ENCODE data around the gene CRLF3.
"Not testable (repeated sequence)": the region's sequence is repeated elsewhere in the genome, so short reads cannot be mapped to it uniquely, and the experiment has no call there.

CRLF3 gene

DNA sequence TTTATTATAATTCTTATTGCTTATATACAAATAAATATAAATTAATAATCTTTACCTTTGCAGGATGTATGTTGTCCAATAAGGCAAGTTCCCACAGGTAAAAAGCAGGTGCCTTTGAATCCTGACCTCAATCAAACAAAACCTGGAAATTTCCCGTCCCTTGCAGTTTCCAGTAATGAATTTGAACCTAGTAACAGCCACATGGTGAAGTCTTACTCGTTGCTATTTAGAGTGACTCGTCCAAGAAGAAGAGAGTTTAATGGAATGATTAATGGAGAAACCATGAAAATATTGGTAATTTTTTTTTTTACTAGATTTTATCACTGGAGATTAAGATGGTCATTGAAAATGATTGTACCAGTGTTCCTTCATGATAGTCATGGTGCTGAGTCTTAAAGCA lies 55.7 kb downstream of the CRLF3 start:
- not testable (repeated sequence) for H3K9me3 ChIP-seq (ENCODE audit: control insufficient read depth, insufficient read depth, low read length); H3K9ac ChIP-seq (ENCODE audit: low read depth, low read length); H3K4me3 ChIP-seq (ENCODE audit: low read depth, low read length); H3K27me3 ChIP-seq (ENCODE audit: control insufficient read depth, insufficient read depth, low read length); H3K4me1 ChIP-seq (ENCODE audit: control insufficient read depth, insufficient read depth, low read length)
- peaks cover 14% of the 10 kb centered on the region for H3K36me3 ChIP-seq (ENCODE audit: control insufficient read depth, insufficient read depth, low read length)

DNA sequence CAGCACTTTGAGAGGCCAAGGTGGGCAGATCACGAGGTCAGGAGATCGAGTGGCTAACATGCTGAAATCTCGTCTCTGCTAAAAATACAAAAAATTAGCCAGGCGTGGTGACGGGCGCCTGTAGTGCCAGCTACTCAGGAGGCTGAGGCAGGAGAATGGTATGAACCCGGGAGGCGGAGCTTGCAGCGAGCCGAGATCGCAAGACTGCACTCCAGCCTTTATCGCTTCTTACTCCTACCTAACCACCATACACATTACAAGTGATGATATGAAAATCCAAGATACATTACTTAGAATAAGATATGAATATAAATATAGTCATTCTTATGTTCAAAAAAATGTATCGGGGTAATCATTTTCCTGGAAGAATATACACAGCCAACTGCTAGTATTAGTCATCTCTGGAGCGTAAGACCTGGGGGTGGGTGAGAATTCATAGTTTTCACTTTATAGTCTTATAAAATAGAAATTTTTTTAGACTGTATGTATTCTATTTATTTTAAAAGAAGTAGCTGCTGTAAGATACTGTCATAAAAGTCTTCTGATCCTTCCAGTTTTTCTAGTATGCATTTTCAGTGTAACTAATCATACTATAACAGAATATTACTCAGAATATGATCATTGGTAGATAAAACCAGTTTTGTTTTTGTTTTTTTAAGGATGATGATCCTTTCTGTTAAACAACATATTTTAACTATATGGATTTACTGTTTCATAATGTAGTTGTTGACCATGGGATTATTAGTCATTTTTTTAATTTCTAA lies 56.7 kb downstream of the CRLF3 start:
- not testable (repeated sequence) for H3K27me3 ChIP-seq (ENCODE audit: control insufficient read depth, insufficient read depth, low read length)
- peaks cover 14% of the 10 kb centered on the region for H3K36me3 ChIP-seq (ENCODE audit: control insufficient read depth, insufficient read depth, low read length)

DNA sequence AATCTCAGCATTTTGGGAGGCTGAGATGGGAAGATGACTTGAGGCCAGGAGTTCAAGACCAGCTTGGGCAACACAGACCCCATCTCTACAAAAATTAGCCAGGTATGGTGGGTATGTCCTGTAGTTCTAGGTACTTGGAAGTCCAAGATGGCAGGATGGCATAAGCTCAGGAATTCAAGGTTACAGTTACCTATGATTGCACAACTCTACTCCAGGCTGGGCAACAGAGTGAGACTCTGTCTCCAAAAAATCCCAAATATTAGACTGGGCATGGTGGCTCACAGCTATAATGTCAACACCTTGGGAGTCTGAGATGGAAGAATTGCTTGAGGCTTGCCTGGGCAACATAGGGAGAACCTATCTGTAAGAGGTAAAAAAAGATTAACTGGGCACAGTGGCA lies 63.4 kb downstream of the CRLF3 start:
- H3K27me3 ChIP-seq (ENCODE audit: control insufficient read depth, insufficient read depth, low read length), result no peaks in the 10 kb centered on the region
- H3K36me3 ChIP-seq (ENCODE audit: control insufficient read depth, insufficient read depth, low read length), result peaks cover 3% of the 10 kb centered on the region
- H3K9ac ChIP-seq (ENCODE audit: low read depth, low read length), result no peak overlapping the region
- no peaks in the 10 kb centered on the region for H3K9me3 ChIP-seq (ENCODE audit: control insufficient read depth, insufficient read depth, low read length)
- no peak overlapping the region for H3K4me3 ChIP-seq (ENCODE audit: low read depth, low read length)
- no peaks in the 10 kb centered on the region for H3K4me1 ChIP-seq (ENCODE audit: control insufficient read depth, insufficient read depth, low read length)

More for the DNA sequence above, 56.7 kb downstream of the CRLF3 start:
- H3K4me3 ChIP-seq (ENCODE audit: low read depth, low read length); H3K4me1 ChIP-seq (ENCODE audit: control insufficient read depth, insufficient read depth, low read length); H3K9me3 ChIP-seq (ENCODE audit: control insufficient read depth, insufficient read depth, low read length); H3K9ac ChIP-seq (ENCODE audit: low read depth, low read length): not testable (repeated sequence)

- not testable (repeated sequence) for H3K4me3 ChIP-seq (ENCODE audit: low read depth, low read length); H3K4me1 ChIP-seq (ENCODE audit: control insufficient read depth, insufficient read depth, low read length); H3K9ac ChIP-seq (ENCODE audit: low read depth, low read length); H3K9me3 ChIP-seq (ENCODE audit: control insufficient read depth, insufficient read depth, low read length); H3K27me3 ChIP-seq (ENCODE audit: control insufficient read depth, insufficient read depth, low read length); H3K36me3 ChIP-seq (ENCODE audit: control insufficient read depth, insufficient read depth, low read length)
Observed at GRCh38 chr17:30753291-30753690, 71.2 kb downstream of the CRLF3 start.

DNA sequence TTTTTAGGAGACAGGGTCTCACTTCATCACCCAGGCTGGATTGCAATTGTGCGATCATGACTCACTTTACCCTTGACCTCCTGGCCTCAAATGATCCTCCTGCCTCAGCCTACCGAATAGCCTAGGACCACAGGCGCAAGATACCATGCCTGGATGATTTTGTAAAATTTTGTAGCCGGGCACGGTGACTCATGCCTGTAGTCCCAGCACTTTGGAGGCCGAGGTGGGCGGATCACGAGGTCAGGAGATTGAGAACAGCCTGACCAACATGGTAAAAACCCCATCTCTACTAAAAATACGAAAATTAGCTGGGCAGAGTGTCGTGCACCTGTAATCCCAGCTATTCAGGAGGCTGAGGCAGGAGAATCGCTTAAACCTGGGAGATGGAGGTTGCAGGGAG lies 73.5 kb downstream of the CRLF3 start:
- H3K4me3 ChIP-seq (ENCODE audit: low read depth, low read length); H3K36me3 ChIP-seq (ENCODE audit: control insufficient read depth, insufficient read depth, low read length): not testable (repeated sequence)

DNA sequence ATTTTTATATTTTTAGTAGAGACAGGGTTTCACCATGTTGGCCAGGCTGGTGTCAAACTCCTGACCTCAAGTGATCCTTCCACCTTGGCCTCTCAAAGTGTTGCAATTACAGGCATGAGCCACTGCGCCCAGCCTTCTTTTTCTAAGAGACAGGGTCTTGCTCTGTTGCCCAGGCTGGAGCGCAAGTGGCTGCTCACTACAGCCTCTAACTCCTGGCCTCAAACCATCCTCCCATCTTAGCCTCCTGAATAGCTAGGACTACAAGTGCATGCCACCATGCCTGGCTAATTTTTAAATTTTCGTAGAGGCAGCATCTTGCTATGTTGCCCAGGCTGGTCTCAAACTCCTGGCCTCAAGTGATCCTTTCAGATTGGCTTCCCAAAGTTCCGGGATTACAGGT lies 76.9 kb downstream of the CRLF3 start:
- not testable (repeated sequence) for H3K9ac ChIP-seq (ENCODE audit: low read depth, low read length); H3K27me3 ChIP-seq (ENCODE audit: control insufficient read depth, insufficient read depth, low read length); H3K4me3 ChIP-seq (ENCODE audit: low read depth, low read length); H3K4me1 ChIP-seq (ENCODE audit: control insufficient read depth, insufficient read depth, low read length); H3K36me3 ChIP-seq (ENCODE audit: control insufficient read depth, insufficient read depth, low read length); H3K9me3 ChIP-seq (ENCODE audit: control insufficient read depth, insufficient read depth, low read length)

More for the DNA sequence above, 73.5 kb downstream of the CRLF3 start:
- not testable (repeated sequence) for H3K9ac ChIP-seq (ENCODE audit: low read depth, low read length); H3K27me3 ChIP-seq (ENCODE audit: control insufficient read depth, insufficient read depth, low read length); H3K9me3 ChIP-seq (ENCODE audit: control insufficient read depth, insufficient read depth, low read length); H3K4me1 ChIP-seq (ENCODE audit: control insufficient read depth, insufficient read depth, low read length)

GRCh38 chr17:30742669-30743068 lies 81.8 kb downstream of the CRLF3 start:
- not testable (repeated sequence) for H3K27me3 ChIP-seq (ENCODE audit: control insufficient read depth, insufficient read depth, low read length); H3K4me3 ChIP-seq (ENCODE audit: low read depth, low read length); H3K36me3 ChIP-seq (ENCODE audit: control insufficient read depth, insufficient read depth, low read length); H3K4me1 ChIP-seq (ENCODE audit: control insufficient read depth, insufficient read depth, low read length); H3K9me3 ChIP-seq (ENCODE audit: control insufficient read depth, insufficient read depth, low read length); H3K9ac ChIP-seq (ENCODE audit: low read depth, low read length)

DNA sequence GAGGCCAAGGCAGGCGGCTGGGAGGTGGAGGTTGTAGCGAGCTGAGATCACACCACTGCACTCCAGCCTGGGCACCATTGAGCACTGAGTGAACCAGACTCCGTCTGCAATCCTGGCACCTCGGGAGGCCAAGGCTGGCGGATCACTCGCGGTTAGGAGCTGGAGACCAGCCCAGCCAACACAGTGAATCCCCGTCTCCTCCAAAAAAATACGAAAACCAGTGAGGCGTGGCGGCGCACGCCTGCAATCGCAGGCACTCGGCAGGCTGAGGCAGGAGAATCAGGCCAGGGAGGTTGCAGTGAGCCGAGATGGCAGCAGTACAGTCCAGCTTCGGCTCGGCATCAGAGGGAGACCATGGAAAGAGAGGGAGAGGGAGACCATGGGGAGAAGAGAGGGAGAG lies 88.1 kb downstream of the CRLF3 start:
- H3K4me1 ChIP-seq (ENCODE audit: control insufficient read depth, insufficient read depth, low read length); H3K9me3 ChIP-seq (ENCODE audit: control insufficient read depth, insufficient read depth, low read length); H3K27me3 ChIP-seq (ENCODE audit: control insufficient read depth, insufficient read depth, low read length); H3K36me3 ChIP-seq (ENCODE audit: control insufficient read depth, insufficient read depth, low read length); H3K4me3 ChIP-seq (ENCODE audit: low read depth, low read length); H3K9ac ChIP-seq (ENCODE audit: low read depth, low read length): not testable (repeated sequence)

GRCh38 chr17:30735644-30736043 lies 88.8 kb downstream of the CRLF3 start:
- H3K9me3 ChIP-seq (ENCODE audit: control insufficient read depth, insufficient read depth, low read length); H3K36me3 ChIP-seq (ENCODE audit: control insufficient read depth, insufficient read depth, low read length): not testable (repeated sequence)

DNA sequence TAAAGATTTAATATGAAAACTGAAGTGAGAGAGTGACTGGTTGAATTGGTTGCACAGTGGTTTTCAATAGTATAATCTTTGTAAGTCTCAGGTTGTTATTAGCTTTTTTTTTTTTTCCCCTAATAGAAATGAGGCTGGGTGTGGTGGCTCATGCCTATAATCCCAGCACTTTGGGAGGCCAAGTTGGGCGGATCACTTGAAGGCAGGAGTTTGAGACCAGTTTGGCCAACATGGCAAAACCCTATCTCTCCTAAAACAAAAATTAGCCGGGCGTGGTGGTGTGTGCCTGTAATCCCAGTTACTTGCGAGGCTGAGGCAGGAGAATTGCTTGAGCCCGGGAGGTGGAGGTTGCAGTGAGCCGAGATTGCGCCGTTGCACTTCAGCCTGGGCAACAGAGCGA lies 89.3 kb downstream of the CRLF3 start:
- not testable (repeated sequence) for H3K4me3 ChIP-seq (ENCODE audit: low read depth, low read length); H3K9ac ChIP-seq (ENCODE audit: low read depth, low read length); H3K27me3 ChIP-seq (ENCODE audit: control insufficient read depth, insufficient read depth, low read length); H3K9me3 ChIP-seq (ENCODE audit: control insufficient read depth, insufficient read depth, low read length); H3K36me3 ChIP-seq (ENCODE audit: control insufficient read depth, insufficient read depth, low read length); H3K4me1 ChIP-seq (ENCODE audit: control insufficient read depth, insufficient read depth, low read length)

More at GRCh38 chr17:30735644-30736043, 88.8 kb downstream of the CRLF3 start:
- H3K4me3 ChIP-seq (ENCODE audit: low read depth, low read length); H3K4me1 ChIP-seq (ENCODE audit: control insufficient read depth, insufficient read depth, low read length); H3K27me3 ChIP-seq (ENCODE audit: control insufficient read depth, insufficient read depth, low read length); H3K9ac ChIP-seq (ENCODE audit: low read depth, low read length): not testable (repeated sequence)

DNA sequence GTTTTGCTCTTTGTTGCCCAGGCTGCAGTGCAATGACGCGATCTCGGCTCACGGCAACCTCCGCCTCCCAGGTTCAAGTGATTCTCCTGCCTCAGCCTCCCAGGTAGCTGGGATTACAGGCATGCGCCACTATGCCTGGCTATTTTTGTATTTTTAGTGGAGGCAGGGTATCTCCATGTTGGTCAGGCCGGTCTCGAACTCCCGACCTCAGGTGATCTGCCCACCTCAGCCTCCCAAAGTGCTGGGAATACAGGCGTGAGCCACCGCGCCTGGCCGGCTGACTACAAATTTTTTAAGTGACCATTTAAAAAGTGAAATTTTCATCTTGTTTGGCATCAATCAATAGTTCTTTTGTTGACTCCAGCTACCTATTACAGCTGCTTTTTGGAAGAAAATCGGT lies 90.3 kb downstream of the CRLF3 start:
- not testable (repeated sequence) for H3K27me3 ChIP-seq (ENCODE audit: control insufficient read depth, insufficient read depth, low read length); H3K4me1 ChIP-seq (ENCODE audit: control insufficient read depth, insufficient read depth, low read length); H3K4me3 ChIP-seq (ENCODE audit: low read depth, low read length); H3K36me3 ChIP-seq (ENCODE audit: control insufficient read depth, insufficient read depth, low read length); H3K9me3 ChIP-seq (ENCODE audit: control insufficient read depth, insufficient read depth, low read length); H3K9ac ChIP-seq (ENCODE audit: low read depth, low read length)

All from iPS-15b (cell line).